Fibroblast of lung (primary cell): ENCODE results near the gene RNF123.

Experiments used
- CTCF ChIP-seq, 2 donors: IDR thresholded peaks in 1 of 2; conservative IDR thresholded peaks in 1 of 2; 1 replicate in 1 of 2; 2 replicates in 1 of 2; pipeline ENCODE4 v1.5.1; 2011 to 2012; ENCODE audit warnings: low read length in 2 of 2, control low read depth in 1 of 2, inconsistent platforms in 1 of 2, low read depth in 1 of 2, mild to moderate bottlenecking in 1 of 2
- EZH2 ChIP-seq: IDR thresholded peaks from 2 replicates; pipeline ENCODE4 v1.5.1; 2012; ENCODE audit warnings: low read length, control low read depth, mild to moderate bottlenecking; ENCODE audit errors: missing control alignments

- TF ChIP-seq CTCF (conservative IDR thresholded peaks at IDR 0.05 in 1 of 2, IDR thresholded peaks at IDR 0.05 in 1 of 2; ENCODE audit: low read depth in 1 of 2, low read length in 2 of 2), result no peak
- TF ChIP-seq EZH2, result no peak
Measured at GRCh38 chr3:49641921-49642707, 47.2 kb upstream of the RNF123 start.
